ENCODE data around the gene ARVCF. TPM values are rescaled to one million over a fixed set of nuclear protein-coding genes. Genes with fewer than 3 reads are reported as not detected.
"Not testable (repeated sequence)": the region's sequence is repeated elsewhere in the genome, so short reads cannot be mapped to it uniquely, and the experiment has no call there.

Gene ARVCF
- total RNA-seq, 1 donor from 2014 or later = 19.2 TPM

DNA sequence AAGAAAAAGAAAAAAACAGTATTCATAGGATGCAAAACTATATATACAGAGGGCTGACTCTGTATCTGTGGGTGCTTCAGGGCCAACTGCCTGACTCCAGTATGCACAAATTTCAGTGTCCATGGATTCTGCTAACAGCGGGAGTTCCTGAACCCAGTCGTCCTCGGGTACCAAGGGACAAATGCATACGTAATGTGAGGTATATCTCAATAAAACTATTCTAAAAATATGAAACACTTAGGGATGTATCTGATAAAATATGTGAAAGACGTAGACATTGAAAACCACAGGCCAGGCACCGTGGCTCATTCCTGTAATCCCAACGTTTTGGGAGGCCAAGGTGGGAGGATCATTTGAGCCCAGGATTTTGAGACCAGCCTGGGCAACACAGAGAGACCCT, 88.9 kb downstream of the ARVCF start:
- Histone ChIP-seq H3K36me3 (ENCODE audit: control insufficient read depth, insufficient read depth, low read length) (no peaks in the 10 kb centered on the region), H3K27me3 (ENCODE audit: control insufficient read depth, insufficient read depth, low read length) (no peaks in the 10 kb centered on the region), H3K4me3 (ENCODE audit: low read depth, low read length) (no peak overlapping the region)
- TF ChIP-seq, protein P1, sequence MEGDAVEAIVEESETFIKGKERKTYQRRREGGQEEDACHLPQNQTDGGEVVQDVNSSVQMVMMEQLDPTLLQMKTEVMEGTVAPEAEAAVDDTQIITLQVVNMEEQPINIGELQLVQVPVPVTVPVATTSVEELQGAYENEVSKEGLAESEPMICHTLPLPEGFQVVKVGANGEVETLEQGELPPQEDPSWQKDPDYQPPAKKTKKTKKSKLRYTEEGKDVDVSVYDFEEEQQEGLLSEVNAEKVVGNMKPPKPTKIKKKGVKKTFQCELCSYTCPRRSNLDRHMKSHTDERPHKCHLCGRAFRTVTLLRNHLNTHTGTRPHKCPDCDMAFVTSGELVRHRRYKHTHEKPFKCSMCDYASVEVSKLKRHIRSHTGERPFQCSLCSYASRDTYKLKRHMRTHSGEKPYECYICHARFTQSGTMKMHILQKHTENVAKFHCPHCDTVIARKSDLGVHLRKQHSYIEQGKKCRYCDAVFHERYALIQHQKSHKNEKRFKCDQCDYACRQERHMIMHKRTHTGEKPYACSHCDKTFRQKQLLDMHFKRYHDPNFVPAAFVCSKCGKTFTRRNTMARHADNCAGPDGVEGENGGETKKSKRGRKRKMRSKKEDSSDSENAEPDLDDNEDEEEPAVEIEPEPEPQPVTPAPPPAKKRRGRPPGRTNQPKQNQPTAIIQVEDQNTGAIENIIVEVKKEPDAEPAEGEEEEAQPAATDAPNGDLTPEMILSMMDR (IDR thresholded peaks at IDR 0.05; ENCODE audit: insufficient read depth, low read length, severe bottlenecking) = no peak
- FAIRE-seq = no peak
- no peak for DNase-seq (ENCODE audit: low read depth)

DNA sequence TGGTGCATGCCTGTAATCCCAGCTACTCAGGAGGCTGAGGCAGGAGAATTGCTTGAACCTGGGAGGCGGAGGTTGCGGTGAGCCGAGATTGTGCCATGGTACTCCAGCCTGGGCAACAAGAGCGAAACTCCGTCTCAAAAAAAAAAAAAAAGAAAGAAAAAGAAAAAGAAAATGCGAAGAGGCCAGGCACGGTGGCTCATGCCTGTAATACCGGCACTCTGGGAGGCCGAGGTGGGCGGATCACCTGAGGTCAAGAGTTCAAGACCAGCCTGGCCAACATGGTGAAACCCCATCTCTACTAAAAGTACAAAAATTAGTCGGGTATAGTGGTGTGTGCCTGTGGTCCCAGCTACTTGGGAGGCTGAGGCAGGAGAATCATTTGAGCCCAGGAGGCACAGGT, 90.6 kb downstream of the ARVCF start:
- not testable (repeated sequence) for H3K4me3 ChIP-seq (ENCODE audit: low read depth, low read length); DNase-seq (ENCODE audit: low read depth); H3K36me3 ChIP-seq (ENCODE audit: control insufficient read depth, insufficient read depth, low read length); H3K27me3 ChIP-seq (ENCODE audit: control insufficient read depth, insufficient read depth, low read length); FAIRE-seq

DNA sequence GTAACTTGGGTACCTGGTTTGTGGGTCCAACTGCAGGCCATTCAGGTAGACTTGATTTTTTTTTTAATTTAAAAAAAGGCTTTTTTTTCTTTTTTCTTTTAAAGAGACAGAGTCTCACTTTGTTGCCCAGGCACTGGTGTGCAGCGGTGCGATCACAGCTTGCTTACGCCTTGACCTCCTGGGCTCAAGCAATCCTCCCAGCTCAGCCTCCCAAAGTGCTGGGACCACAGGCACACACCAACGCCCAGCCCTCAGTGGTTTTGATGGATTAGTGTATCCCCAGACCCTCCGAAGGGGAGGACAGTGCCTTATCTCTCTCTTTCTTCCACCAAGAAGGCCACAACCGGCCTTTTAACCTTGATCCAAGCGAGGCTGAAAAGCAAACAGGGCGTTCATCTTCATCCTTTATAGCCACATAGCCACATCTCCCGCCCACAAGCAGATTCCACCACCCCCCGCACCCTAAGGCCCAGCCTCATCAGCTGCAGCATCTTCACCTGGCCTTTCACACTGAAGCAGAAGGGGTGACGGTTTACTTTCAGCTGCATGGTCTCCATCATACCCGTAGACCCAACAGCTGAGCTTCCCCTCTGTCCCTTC, 92.6 kb downstream of the ARVCF start:
- no peaks in the 10 kb centered on the region for H3K36me3 ChIP-seq (ENCODE audit: control insufficient read depth, insufficient read depth, low read length)
- FAIRE-seq (no peak), DNase-seq (ENCODE audit: low read depth) (no peak)

DNA sequence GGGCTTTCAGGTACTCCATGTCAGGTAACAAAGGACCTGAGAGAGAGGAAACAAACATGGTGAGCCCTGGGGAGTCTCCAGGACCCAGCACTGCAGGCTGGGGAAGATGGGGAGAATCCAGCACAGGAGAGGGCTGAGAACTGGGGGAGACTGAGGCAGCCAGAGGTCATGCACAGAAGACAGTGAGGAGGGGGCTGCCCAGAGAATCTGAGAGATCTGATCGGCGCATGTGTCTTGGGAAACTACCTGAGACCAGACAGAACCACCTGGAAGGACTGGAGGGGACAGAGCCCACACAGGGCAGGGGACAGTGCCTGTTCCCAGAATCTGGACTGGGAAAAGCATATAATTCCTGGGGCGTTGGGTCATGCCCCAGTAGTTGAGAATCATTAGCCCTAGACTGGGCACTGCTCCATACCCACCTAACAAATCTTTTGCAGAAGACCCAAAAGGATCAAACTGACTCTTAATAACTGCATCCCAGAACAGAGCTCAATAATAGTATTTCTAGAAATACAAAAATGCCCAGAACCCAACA, 95.0 kb downstream of the ARVCF start:
- no peak for DNase-seq (ENCODE audit: low read depth)
- Histone ChIP-seq H3K36me3 (ENCODE audit: control insufficient read depth, insufficient read depth, low read length) (peaks cover 5% of the 10 kb centered on the region), H3K4me3 (ENCODE audit: low read depth, low read length) (no peak overlapping the region), H3K27me3 (ENCODE audit: control insufficient read depth, insufficient read depth, low read length) (no peaks in the 10 kb centered on the region)
- TF ChIP-seq, protein P1 (IDR thresholded peaks at IDR 0.05; ENCODE audit: insufficient read depth, low read length, severe bottlenecking) = no peak
- no peak for FAIRE-seq

More for the DNA sequence above, 92.6 kb downstream of the ARVCF start:
- H3K27me3 ChIP-seq (ENCODE audit: control insufficient read depth, insufficient read depth, low read length) = no peaks in the 10 kb centered on the region
- TF ChIP-seq, protein P1 (IDR thresholded peaks at IDR 0.05; ENCODE audit: insufficient read depth, low read length, severe bottlenecking) = no peak
- no peak overlapping the region for H3K4me3 ChIP-seq (ENCODE audit: low read depth, low read length)

Other genes starting within 250 kb of the ARVCF start
- gene GNB1L, start 161.9 kb downstream of the ARVCF start, total RNA-seq = 2.8 and 7.6 TPM in 2 replicates
- gene RTL10, start 161.9 kb downstream of the ARVCF start, total RNA-seq = 9.5 and 11.0 TPM in 2 replicates
- 221 and 272 TPM in 2 replicates for gene COMT, start 75.1 kb downstream of the ARVCF start, total RNA-seq
- gene TXNRD2, start 75.0 kb downstream of the ARVCF start, total RNA-seq = 12.9 and 19.1 TPM in 2 replicates
- gene TANGO2, start 4.3 kb upstream of the ARVCF start, total RNA-seq = 41.6 and 44.2 TPM in 2 replicates
- 30.5 and 39.8 TPM in 2 replicates for gene DGCR8, start 63.4 kb upstream of the ARVCF start, total RNA-seq
- 147 and 263 TPM in 2 replicates for gene RANBP1, start 99.3 kb upstream of the ARVCF start, total RNA-seq
- 37.9 and 40.7 TPM in 2 replicates for gene TRMT2A, start 100.4 kb upstream of the ARVCF start, total RNA-seq
- gene ZDHHC8, start 115.0 kb upstream of the ARVCF start, total RNA-seq = 4.1 and 6.6 TPM in 2 replicates
- not detected in 2 replicates for gene CCDC188, start 134.2 kb upstream of the ARVCF start, total RNA-seq